DND-41 (cell line): ENCODE measurements around the gene CDK8.

ENCODE experiments used
- ATAC-seq: fragments of 200-7000 bp; cut with Tn5 transposase; 3 replicates; pipeline ENCODE4 v1.9.1; 2021; ENCODE audit warnings: low read depth; ENCODE audit not compliant: insufficient read depth
- DNase-seq: peaks from one replicate; pipeline ENCODE4 v3.0.0-alpha.2; 2020
- H2AFZ ChIP-seq: 2 replicates; pipeline ENCODE4 v1.6.0; 2012; ENCODE audit warnings: low read depth, low read length
- H3K27ac ChIP-seq: 2 replicates; pipeline ENCODE4 v1.5.1; 2012; ENCODE audit warnings: low read length, inconsistent platforms
- H3K27me3 ChIP-seq: fragments of 200-600 bp; sonication (generic); 2 replicates; pipeline ENCODE4 v1.6.0; 2012; ENCODE audit warnings: low read length, mild to moderate bottlenecking, inconsistent platforms; ENCODE audit not compliant: insufficient read depth, poor library complexity
- H3K36me3 ChIP-seq: 2 replicates; pipeline ENCODE4 v1.5.1; 2012; ENCODE audit warnings: low read length, inconsistent platforms; ENCODE audit not compliant: insufficient read depth
- H3K4me1 ChIP-seq: 2 replicates; pipeline ENCODE4 v1.5.1; 2012; ENCODE audit warnings: mild to moderate bottlenecking, low read length; ENCODE audit not compliant: insufficient read depth
- H3K4me2 ChIP-seq: 2 replicates; pipeline ENCODE4 v1.6.0; 2012; ENCODE audit warnings: mild to moderate bottlenecking, moderate library complexity, low read length, inconsistent platforms; ENCODE audit not compliant: insufficient read depth
- H3K4me3 ChIP-seq, 2 experiments: fragments of 200-600 bp in 1 of 2; shearing (Covaris generic) in 1 of 2; 2 replicates each; pipeline ENCODE4 v1.5.1; 2012 to 2016; ENCODE audit warnings: inconsistent platforms in 2 of 2, low read length in 2 of 2, mild to moderate bottlenecking in 2 of 2, low read depth in 1 of 2, moderate library complexity in 1 of 2
- H3K79me2 ChIP-seq: 2 replicates; pipeline ENCODE4 v1.6.0; 2012; ENCODE audit warnings: low read length, inconsistent platforms; ENCODE audit not compliant: insufficient read depth
- H3K9ac ChIP-seq: 2 replicates; pipeline ENCODE4 v1.6.0; 2012; ENCODE audit warnings: low read depth, mild to moderate bottlenecking, inconsistent platforms, low read length, moderate library complexity
- H3K9me3 ChIP-seq: 2 replicates; pipeline ENCODE4 v1.5.1; 2012; ENCODE audit warnings: low read length, moderate library complexity, mild to moderate bottlenecking, inconsistent platforms; ENCODE audit not compliant: insufficient read depth, severe bottlenecking
- H4K20me1 ChIP-seq: 2 replicates; pipeline ENCODE4 v1.6.0; 2012; ENCODE audit warnings: low read length; ENCODE audit not compliant: insufficient read depth
- CTCF ChIP-seq: IDR thresholded peaks from 2 replicates; pipeline ENCODE4 v1.5.1; 2012; ENCODE audit warnings: borderline replicate concordance, low read length, moderate library complexity, mild to moderate bottlenecking; ENCODE audit not compliant: poor library complexity, severe bottlenecking; ENCODE audit errors: extremely low read depth
- EZH2 ChIP-seq: IDR thresholded peaks from 3 replicates; pipeline ENCODE4 v1.6.1; 2012; ENCODE audit warnings: borderline replicate concordance, low read depth, mild to moderate bottlenecking, moderate library complexity, low read length, inconsistent platforms; ENCODE audit not compliant: severe bottlenecking

CDK8 gene

DNA sequence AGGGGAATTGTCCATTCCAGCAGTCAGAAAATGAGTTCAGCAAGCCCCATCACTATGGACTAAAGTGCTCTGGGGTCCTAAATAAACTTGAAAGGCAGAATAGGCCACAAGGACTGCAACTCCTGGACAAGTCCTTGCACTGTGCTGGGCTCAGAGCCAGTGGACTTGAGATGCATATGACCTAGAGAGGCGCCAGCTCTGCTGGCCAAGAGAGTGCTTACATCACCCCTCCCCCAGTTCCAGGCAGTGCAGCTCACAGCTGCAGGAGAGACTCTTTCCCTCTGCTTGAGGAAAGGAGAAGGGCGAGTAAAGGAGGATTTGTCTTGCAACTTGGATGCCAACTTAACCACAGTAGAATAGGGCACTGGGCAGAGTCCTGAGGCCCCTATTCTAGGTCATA lies 194.1 kb downstream of the CDK8 start:
- Histone ChIP-seq H3K4me1 (no peaks in the 10 kb centered on the region), H3K4me2 (no peak overlapping the region), H3K27ac (no peak overlapping the region), H2AFZ (no peak overlapping the region), H3K9ac (no peak overlapping the region), H3K4me3 (no peak overlapping the region), H3K79me2 (no peaks in the 10 kb centered on the region), H4K20me1 (no peaks in the 10 kb centered on the region), H3K36me3 (no peaks in the 10 kb centered on the region), H3K27me3 (no peaks in the 10 kb centered on the region), H3K9me3 (no peaks in the 10 kb centered on the region)
- TF ChIP-seq CTCF (no peak), EZH2 (no peak)
- no peak for DNase-seq
- ATAC-seq: no peak

- Histone ChIP-seq H3K79me2 (no peaks in the 10 kb centered on the region), H3K9me3 (no peaks in the 10 kb centered on the region), H3K27me3 (no peaks in the 10 kb centered on the region), H3K4me1 (no peaks in the 10 kb centered on the region), H3K36me3 (no peaks in the 10 kb centered on the region), H3K4me3 (no peak overlapping the region), H3K27ac (no peak overlapping the region), H3K9ac (no peak overlapping the region), H2AFZ (no peak overlapping the region), H3K4me2 (no peak overlapping the region), H4K20me1 (no peaks in the 10 kb centered on the region)
- DNase-seq: no peak
- ATAC-seq: no peak
- no peak for TF ChIP-seq CTCF
- no peak for TF ChIP-seq EZH2
These were observed 195.3 kb downstream of the CDK8 start for GRCh38 chr13:26449063-26449848.
